Liver (tissue), 3 donors: Measurements from ENCODE around the gene POFUT2.

Experiments
- ATF3 ChIP-seq: IDR thresholded peaks from 2 replicates; pipeline ENCODE4 v1.6.1; 2016; ENCODE audit warnings: antibody characterized with exemption
- EGR1 ChIP-seq, 2 donors: IDR thresholded peaks; 2 replicates each; pipeline ENCODE4 v1.6.1; 2016 to 2018; ENCODE audit warnings: antibody characterized with exemption in 2 of 2, low read depth in 2 of 2
- FOXA1 ChIP-seq: IDR thresholded peaks from 2 replicates; pipeline ENCODE4 v1.6.1; 2016; ENCODE audit warnings: antibody characterized with exemption
- GABPA ChIP-seq, 2 donors: IDR thresholded peaks in 1 of 2; conservative IDR thresholded peaks in 1 of 2; 2 replicates each; pipeline ENCODE4 v1.6.1; 2016; ENCODE audit warnings: antibody characterized with exemption in 2 of 2, mild to moderate bottlenecking in 1 of 2, moderate library complexity in 1 of 2
- HNF4A ChIP-seq, 2 donors: conservative IDR thresholded peaks; 2 replicates each; pipeline ENCODE4 v1.6.1; 2016; ENCODE audit warnings: antibody characterized with exemption in 2 of 2, mild to moderate bottlenecking in 2 of 2
- JUND ChIP-seq, 2 donors: IDR thresholded peaks; 2 replicates each; pipeline ENCODE4 v1.6.1; 2016; ENCODE audit warnings: antibody characterized with exemption in 2 of 2
- NR2F2 ChIP-seq: IDR thresholded peaks from 2 replicates; pipeline ENCODE4 v1.6.1; 2016; ENCODE audit warnings: antibody characterized with exemption
- RAD21 ChIP-seq, 2 donors: IDR thresholded peaks; 2 replicates each; pipeline ENCODE4 v1.6.1; 2016; ENCODE audit warnings: antibody characterized with exemption in 2 of 2, mild to moderate bottlenecking in 2 of 2
- REST ChIP-seq: IDR thresholded peaks from 2 replicates; pipeline ENCODE4 v1.6.1; 2016; ENCODE audit warnings: antibody characterized with exemption, mild to moderate bottlenecking
- RXRA ChIP-seq, 2 donors: IDR thresholded peaks; 2 replicates each; pipeline ENCODE4 v1.6.1; 2017 to 2018; ENCODE audit warnings: antibody characterized with exemption in 2 of 2, mild to moderate bottlenecking in 1 of 2
- TAF1 ChIP-seq: conservative IDR thresholded peaks from 2 replicates; pipeline ENCODE4 v1.6.1; 2016; ENCODE audit warnings: antibody characterized with exemption, mild to moderate bottlenecking
- ZBTB33 ChIP-seq: IDR thresholded peaks from 2 replicates; pipeline ENCODE4 v1.6.1; 2016; ENCODE audit warnings: antibody characterized with exemption
- TF ChIP-seq, protein P1 (sequence below): fragments of 150-350 bp; IDR thresholded peaks from 2 replicates; pipeline ENCODE4 v1.5.1; 2017; ENCODE audit warnings: improper control_type of control experiment, low read depth, low read length; ENCODE audit not compliant: missing input control
- TF ChIP-seq, protein P2 (sequence below): IDR thresholded peaks from 2 replicates; pipeline ENCODE4 v1.6.1; 2016; ENCODE audit warnings: antibody characterized with exemption
- donor health status: healthy.
- donor health status: healthy.

DNA sequence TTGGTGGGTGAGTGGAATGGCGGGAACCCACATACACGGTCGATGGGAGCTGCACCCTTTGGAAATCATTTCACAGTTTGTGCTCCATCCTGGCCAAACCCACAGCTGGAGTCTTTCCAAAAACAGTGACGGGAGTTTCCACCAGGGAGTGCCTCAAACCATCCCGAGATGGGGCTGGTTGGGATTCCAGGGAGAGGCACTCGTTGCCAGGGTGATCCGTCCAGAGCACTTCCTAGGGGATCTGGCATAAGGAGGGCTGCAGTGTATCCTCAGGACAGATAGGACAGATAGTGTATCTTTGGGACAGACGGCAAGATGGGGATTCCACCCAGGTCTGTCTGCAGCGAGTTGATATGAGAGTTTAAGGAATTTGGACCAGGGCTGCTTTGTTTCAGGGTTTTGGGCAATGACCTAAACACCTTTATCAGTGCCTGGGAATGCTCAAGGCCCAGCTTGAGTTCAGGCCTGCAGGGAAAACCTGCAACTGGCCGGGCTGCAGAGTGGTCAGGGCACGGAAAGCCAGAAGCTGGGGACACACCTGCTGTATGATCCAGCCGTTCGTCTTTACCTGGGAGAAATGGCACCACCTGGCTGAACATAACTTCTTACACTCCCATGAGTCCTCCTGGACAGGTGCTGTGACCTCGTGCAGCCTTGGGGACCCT is 3.4 kb upstream of the POFUT2 start:
- TF ChIP-seq, protein P1, sequence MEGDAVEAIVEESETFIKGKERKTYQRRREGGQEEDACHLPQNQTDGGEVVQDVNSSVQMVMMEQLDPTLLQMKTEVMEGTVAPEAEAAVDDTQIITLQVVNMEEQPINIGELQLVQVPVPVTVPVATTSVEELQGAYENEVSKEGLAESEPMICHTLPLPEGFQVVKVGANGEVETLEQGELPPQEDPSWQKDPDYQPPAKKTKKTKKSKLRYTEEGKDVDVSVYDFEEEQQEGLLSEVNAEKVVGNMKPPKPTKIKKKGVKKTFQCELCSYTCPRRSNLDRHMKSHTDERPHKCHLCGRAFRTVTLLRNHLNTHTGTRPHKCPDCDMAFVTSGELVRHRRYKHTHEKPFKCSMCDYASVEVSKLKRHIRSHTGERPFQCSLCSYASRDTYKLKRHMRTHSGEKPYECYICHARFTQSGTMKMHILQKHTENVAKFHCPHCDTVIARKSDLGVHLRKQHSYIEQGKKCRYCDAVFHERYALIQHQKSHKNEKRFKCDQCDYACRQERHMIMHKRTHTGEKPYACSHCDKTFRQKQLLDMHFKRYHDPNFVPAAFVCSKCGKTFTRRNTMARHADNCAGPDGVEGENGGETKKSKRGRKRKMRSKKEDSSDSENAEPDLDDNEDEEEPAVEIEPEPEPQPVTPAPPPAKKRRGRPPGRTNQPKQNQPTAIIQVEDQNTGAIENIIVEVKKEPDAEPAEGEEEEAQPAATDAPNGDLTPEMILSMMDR, result no peak
- TF ChIP-seq, protein P2, sequence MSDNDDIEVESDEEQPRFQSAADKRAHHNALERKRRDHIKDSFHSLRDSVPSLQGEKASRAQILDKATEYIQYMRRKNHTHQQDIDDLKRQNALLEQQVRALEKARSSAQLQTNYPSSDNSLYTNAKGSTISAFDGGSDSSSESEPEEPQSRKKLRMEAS, result no peak
- TF ChIP-seq TAF1 (no peak), NR2F2 (no peak), RAD21 (IDR thresholded peaks at IDR 0.05) (no peak), GABPA (IDR thresholded peaks at IDR 0.05 in 1 of 2, conservative IDR thresholded peaks at IDR 0.05 in 1 of 2) (no peak), REST (no peak), ZBTB33 (no peak), JUND (IDR thresholded peaks at IDR 0.05) (no peak), FOXA1 (no peak), HNF4A (conservative IDR thresholded peaks at IDR 0.05) (no peak), RXRA (IDR thresholded peaks at IDR 0.05) (no peak), ATF3 (no peak), EGR1 (IDR thresholded peaks at IDR 0.05; ENCODE audit: low read depth in 2 of 2) (no peak)
